Mononuclear cell (primary cell): ENCODE results near the gene FLOT2. TPM values are rescaled to one million over a fixed set of nuclear protein-coding genes. Genes with fewer than 3 reads are reported as not detected.
"Not testable (repeated sequence)": the region's sequence is repeated elsewhere in the genome, so short reads cannot be mapped to it uniquely, and the experiment has no call there.

Experiments
- H3K27me3 ChIP-seq: 2 replicates; pipeline ENCODE4 v1.6.0; 2011; ENCODE audit warnings: low read length, control low read depth; ENCODE audit not compliant: insufficient read depth
- H3K4me1 ChIP-seq: 2 replicates; pipeline ENCODE4 v1.5.1; 2011; ENCODE audit warnings: mild to moderate bottlenecking, low read length, control low read depth; ENCODE audit not compliant: insufficient read depth
- H3K4me3 ChIP-seq: 2 replicates; pipeline ENCODE4 v1.5.1; 2011; ENCODE audit warnings: mild to moderate bottlenecking, low read length, moderate library complexity
- H3K9me3 ChIP-seq: 2 replicates; pipeline ENCODE4 v1.5.1; 2011; ENCODE audit warnings: low read depth, mild to moderate bottlenecking, control low read depth, low read length
- total RNA-seq: library from RNA; depleted of rRNA; stranded (reverse); fragments of >200 nt; gene quantifications from one replicate; pipeline ENCODE4 v1.2.3, GENCODE V29; 2012

FLOT2 gene
- total RNA-seq, 1 donor: 52.7 TPM

DNA sequence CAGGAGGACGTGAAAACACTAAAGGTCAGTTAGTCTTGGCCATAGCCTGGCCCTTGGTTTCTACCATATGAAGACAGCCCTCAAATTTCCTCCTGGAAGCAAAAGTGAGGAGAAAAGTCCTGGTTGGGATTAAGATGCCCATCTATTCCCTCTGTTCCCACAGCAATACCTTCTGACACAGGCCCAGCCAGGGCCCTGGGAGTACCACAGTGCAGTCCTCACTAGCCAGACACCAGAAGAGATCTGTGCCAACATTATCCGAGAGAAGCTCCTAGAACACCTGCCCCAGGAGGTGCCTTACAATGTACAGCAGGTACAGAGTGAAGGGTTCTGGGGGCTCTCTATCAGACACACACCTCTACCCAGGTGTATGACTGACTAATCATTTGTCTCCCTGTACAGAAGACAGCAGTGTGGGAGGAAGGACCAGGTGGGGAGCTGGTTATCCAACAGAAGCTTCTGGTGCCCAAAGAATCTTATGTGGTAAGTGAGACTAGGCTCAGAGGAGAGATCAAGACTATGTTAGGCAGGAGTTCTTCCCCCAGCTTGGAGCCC, 38.7 kb downstream of the FLOT2 start:
- Histone ChIP-seq H3K4me3 (no peak overlapping the region), H3K4me1 (peaks cover 13% of the 10 kb centered on the region), H3K27me3 (no peaks in the 10 kb centered on the region), H3K9me3 (no peaks in the 10 kb centered on the region)

GRCh38 chr17:28857905-28858800, 39.4 kb downstream of the FLOT2 start:
- no peaks in the 10 kb centered on the region for H3K27me3 ChIP-seq
- no peaks in the 10 kb centered on the region for H3K9me3 ChIP-seq
- no peak overlapping the region for H3K4me3 ChIP-seq
- peaks cover 13% of the 10 kb centered on the region for H3K4me1 ChIP-seq

- no peaks in the 10 kb centered on the region for H3K27me3 ChIP-seq
- peaks cover 13% of the 10 kb centered on the region for H3K4me1 ChIP-seq
- no peaks in the 10 kb centered on the region for H3K9me3 ChIP-seq
- H3K4me3 ChIP-seq: no peak overlapping the region
Observed at GRCh38 chr17:28856028-28856574, 41.4 kb downstream of the FLOT2 start.

DNA sequence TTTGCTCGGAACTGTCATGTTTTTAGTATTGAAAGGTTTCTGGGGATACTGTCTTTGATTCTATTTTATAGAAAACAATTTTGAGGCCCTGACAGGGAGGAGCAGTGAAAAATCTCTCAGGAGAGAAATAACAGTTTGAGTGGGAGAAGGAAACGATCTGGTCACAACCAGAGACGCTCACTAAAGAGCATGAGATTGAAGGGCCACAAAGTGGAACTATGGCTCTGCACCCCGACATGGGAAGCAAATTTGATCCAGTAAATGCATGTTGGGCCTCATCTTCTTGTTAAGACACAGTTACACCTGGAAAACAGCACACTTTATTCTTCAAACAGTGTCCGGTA, 42.2 kb downstream of the FLOT2 start:
- H3K9me3 ChIP-seq: no peaks in the 10 kb centered on the region

DNA sequence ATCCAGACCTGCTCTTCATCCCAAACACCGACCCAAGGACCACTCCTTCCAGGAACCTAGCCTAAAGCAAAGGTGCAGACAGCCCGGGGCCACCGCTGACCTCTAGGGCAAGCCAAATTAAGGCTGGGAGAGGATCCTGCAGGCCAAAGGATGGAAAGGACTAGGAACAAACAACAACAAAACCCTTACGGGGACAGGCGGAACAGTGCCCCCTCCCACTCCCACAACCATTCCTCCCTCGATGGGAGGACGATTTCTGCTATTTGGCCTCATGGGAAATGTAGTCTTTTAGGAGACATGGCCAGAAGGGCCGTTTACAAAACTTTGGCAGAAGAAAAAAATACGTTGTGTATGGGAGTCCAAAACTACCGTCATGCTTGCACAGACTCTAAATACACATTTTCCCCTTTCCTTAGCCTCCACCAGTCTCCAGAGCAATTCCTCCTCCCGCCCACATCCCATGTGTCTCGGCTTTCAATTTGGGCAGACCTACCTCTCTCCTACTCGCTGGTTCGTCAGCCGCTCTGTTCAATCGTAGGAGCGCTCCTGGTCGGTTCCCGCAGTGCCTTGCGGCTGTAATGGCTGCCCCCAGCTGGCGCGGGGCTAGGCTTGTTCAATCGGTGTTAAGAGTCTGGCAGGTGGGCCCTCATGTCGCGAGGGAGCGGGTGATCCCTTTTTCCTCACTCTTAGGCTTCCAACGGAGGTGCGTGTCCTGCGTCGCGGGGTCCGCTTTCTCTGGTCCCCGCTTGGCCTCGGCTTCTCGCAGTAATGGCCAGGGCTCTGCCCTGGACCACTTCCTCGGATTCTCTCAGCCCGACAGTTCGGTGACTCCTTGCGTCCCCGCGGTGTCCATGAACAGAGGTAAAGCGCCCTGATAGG, 42.8 kb downstream of the FLOT2 start, which contains the start of gene ERAL1:
TSS of gene ERAL1 (plus strand) at position 560 of the 879 bp plus-strand sequence. CDS start at position 579, 19 bp downstream.
- Histone ChIP-seq H3K27me3 (no peaks in the 10 kb centered on the region), H3K9me3 (no peaks in the 10 kb centered on the region), H3K4me1 (peaks cover 13% of the 10 kb centered on the region), H3K4me3 (peak within 1 kb of the TSS; percentile 59)

More for the DNA sequence above, 42.2 kb downstream of the FLOT2 start:
- Histone ChIP-seq H3K4me3 (peak overlapping the region; percentile 59), H3K27me3 (no peaks in the 10 kb centered on the region), H3K4me1 (peaks cover 13% of the 10 kb centered on the region)

GRCh38 chr17:28853295-28853694, 44.2 kb downstream of the FLOT2 start:
- no peaks in the 10 kb centered on the region for H3K9me3 ChIP-seq
- no peaks in the 10 kb centered on the region for H3K27me3 ChIP-seq
- peaks cover 13% of the 10 kb centered on the region for H3K4me1 ChIP-seq
- no peak overlapping the region for H3K4me3 ChIP-seq

DNA sequence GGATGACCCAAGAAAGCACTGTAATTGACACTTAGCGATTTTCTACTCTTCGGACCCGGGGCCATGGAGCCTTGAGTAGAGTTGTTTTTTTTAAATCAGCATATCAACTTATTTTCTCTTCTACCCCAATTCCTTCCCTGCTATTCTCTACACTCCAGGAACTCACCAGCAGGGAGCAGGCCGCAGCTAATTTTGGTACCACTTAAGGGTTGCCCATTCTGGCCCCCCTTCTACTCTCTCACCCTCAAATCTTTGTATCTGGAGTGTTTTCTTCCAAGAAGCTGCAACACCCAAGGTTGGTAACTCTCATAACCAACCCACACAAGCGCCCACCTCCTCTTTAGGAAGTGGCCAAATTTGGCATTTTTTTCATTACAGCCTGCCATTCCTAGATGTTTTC, 48.3 kb downstream of the FLOT2 start:
- no peaks in the 10 kb centered on the region for H3K9me3 ChIP-seq
- peaks cover 4% of the 10 kb centered on the region for H3K4me1 ChIP-seq
- no peaks in the 10 kb centered on the region for H3K27me3 ChIP-seq
- no peak overlapping the region for H3K4me3 ChIP-seq

- not testable (repeated sequence) for H3K27me3 ChIP-seq, H3K4me3 ChIP-seq, H3K9me3 ChIP-seq, H3K4me1 ChIP-seq
Observed at GRCh38 chr17:28848667-28849066, 48.9 kb downstream of the FLOT2 start.

DNA sequence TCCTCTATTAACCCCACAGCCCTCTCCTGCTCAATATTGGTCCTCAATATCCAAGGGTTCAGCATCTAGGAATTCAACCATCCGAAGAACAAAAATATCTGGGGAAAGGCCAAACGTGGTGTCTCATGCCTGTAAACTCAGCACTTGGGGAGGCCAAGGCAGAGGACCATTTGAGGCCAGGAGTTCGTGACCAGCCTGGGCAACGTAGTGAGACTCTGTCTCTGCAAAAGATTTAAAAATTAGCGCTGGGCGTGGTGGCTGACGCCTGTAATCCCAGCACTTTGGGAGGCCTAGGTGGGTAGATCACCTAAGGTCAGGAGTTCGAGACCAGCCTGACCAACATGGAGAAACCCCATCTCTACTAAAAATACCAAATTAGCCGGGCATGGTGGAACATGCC, 50.8 kb downstream of the FLOT2 start:
- H3K27me3 ChIP-seq: not testable (repeated sequence)

GRCh38 chr17:28846231-28846630, 51.3 kb downstream of the FLOT2 start:
- Histone ChIP-seq H3K4me1 (peaks cover 15% of the 10 kb centered on the region), H3K9me3 (no peaks in the 10 kb centered on the region), H3K4me3 (no peak overlapping the region), H3K27me3 (no peaks in the 10 kb centered on the region)

More for the DNA sequence above, 50.8 kb downstream of the FLOT2 start:
- not testable (repeated sequence) for H3K9me3 ChIP-seq, H3K4me3 ChIP-seq
- peaks cover 10% of the 10 kb centered on the region for H3K4me1 ChIP-seq

DNA sequence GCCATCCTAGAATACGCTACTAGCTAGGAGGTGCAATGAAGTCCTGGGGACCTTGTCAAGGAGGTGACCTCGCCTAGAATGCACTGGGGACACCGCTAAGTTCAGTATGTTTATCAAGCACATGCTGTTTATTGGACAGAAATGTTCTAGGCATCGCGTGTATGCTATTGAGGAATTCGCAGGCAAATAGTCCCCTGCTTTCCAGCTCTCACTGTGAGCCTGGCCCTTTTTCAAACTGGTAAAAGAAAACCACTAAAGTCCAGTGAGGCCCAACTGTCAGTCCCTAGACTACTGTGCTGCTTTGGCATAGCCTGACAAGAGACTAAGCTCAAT, 53.8 kb downstream of the FLOT2 start:
- H3K4me1 ChIP-seq: peaks cover 16% of the 10 kb centered on the region
- no peak overlapping the region for H3K4me3 ChIP-seq
- no peaks in the 10 kb centered on the region for H3K9me3 ChIP-seq
- no peaks in the 10 kb centered on the region for H3K27me3 ChIP-seq

DNA sequence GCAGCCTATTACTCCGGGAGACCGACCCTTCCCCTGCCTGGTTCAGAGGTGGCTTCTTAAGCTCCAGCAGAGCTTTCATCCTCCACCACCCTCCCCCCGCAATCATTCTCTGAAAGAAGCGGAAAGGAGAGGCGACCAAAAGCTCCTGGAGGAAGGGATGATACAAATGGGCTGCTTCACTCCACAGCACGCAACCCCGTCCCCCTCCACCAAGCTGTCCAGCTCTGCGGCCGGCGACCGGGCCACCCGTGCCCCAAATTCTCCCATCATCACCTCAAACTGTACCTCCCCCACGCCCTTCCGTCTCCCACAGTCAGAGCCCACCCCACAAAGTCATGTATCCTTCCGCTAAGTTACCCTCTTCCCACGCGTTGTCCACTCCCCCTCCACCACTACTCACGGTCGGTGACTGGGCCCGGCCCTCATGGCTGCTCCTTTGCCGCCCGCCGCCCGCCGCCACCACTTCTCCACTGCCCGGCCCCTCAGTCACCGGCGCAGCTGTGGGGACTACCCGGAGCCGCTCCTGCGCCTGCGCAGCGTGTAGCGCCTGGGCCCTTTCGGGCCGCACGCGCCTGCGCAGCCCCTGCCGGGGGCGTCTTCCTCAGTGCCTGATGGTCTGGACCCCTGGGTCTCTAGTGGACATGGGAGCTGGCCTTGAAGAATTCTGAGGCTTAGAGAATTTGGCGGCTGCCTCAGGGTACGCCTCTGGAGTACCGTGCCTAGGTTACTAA, 55.1 kb downstream of the FLOT2 start, which contains the start of gene FAM222B:
TSS of gene FAM222B (minus strand) at position 509 of the 731 bp plus-strand sequence. CDS start 76,123 bp downstream, outside the sequence.
- peak within 1 kb of the TSS; percentile 80 for H3K4me3 ChIP-seq
- H3K4me1 ChIP-seq: peaks cover 16% of the 10 kb centered on the region
- no peaks in the 10 kb centered on the region for H3K27me3 ChIP-seq
- no peaks in the 10 kb centered on the region for H3K9me3 ChIP-seq

GRCh38 chr17:28841901-28842281, 55.6 kb downstream of the FLOT2 start:
- Histone ChIP-seq H3K4me3 (peak overlapping the region; percentile 80), H3K4me1 (peaks cover 16% of the 10 kb centered on the region), H3K9me3 (no peaks in the 10 kb centered on the region), H3K27me3 (no peaks in the 10 kb centered on the region)

DNA sequence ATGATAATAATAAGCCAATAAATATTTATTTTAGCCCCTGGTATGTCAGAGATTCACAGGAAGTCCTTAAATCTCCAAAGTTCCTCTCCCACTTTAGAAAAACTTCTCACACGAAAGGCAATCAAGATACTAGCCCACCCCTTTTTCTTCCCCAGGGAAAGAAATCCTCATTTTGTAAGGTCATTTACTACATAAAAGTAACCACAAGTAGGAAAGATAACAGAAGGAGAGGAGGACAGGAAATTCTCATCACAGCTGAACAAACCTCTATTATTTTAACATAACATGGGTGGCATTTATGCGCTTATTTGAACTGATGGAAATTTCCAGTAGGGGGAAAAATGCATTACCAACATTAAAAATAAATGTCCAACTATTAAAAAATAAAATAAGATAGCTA, 58.3 kb downstream of the FLOT2 start:
- no peaks in the 10 kb centered on the region for H3K27me3 ChIP-seq
- no peak overlapping the region for H3K4me3 ChIP-seq
- H3K9me3 ChIP-seq: no peaks in the 10 kb centered on the region
- H3K4me1 ChIP-seq: peaks cover 16% of the 10 kb centered on the region
